HG02981 (cell line): ENCODE measurements around the gene AIRE.
"Not testable (repeated sequence)": the region's sequence is repeated elsewhere in the genome, so short reads cannot be mapped to it uniquely, and the experiment has no call there.

Experiments used
- ATAC-seq: cut with Tn5 transposase; IDR thresholded peaks from one replicate; pipeline ENCODE4 v1.9.1; 2021; ENCODE audit warnings: mild to moderate bottlenecking, moderate library complexity; ENCODE audit not compliant: unreplicated experiment

AIRE gene

GRCh38 chr21:44291078-44291935 is 5.6 kb downstream of the AIRE start:
- no peak for ATAC-seq

- ATAC-seq = no peak
Observed at GRCh38 chr21:44291936-44292811, 6.5 kb downstream of the AIRE start.

- ATAC-seq = no peak
Observed at GRCh38 chr21:44292812-44293195, 7.1 kb downstream of the AIRE start.

- ATAC-seq = no peak
Observed at GRCh38 chr21:44293551-44294231, 8.0 kb downstream of the AIRE start.

- ATAC-seq = no peak
Observed at GRCh38 chr21:44294391-44295162, 8.9 kb downstream of the AIRE start.

- no peak for ATAC-seq
Observed at GRCh38 chr21:44295163-44295573, 9.5 kb downstream of the AIRE start.

GRCh38 chr21:44295646-44296045 is 10.0 kb downstream of the AIRE start:
- no peak for ATAC-seq

GRCh38 chr21:44296103-44296519 is 10.4 kb downstream of the AIRE start:
- ATAC-seq = no peak

- no peak for ATAC-seq
Observed at GRCh38 chr21:44296916-44297315, 11.2 kb downstream of the AIRE start.

- no peak for ATAC-seq
Observed at GRCh38 chr21:44297525-44298290, 12.0 kb downstream of the AIRE start.

- no peak for ATAC-seq
Observed at GRCh38 chr21:44298301-44298700, 12.6 kb downstream of the AIRE start.

- peak; percentile 1 for ATAC-seq
Observed at GRCh38 chr21:44299085-44299457, 13.4 kb downstream of the AIRE start.

GRCh38 chr21:44299458-44300261 is 14.0 kb downstream of the AIRE start, which contains the start of gene PFKL:
PFKL (plus strand) TSS chr21:44300053; CDS start chr21:44300106, 53 bp downstream.
- ATAC-seq = peak; percentile 49

GRCh38 chr21:44300262-44300959 is 14.7 kb downstream of the AIRE start:
- peak; percentile 25 for ATAC-seq

GRCh38 chr21:44301141-44301540 is 15.5 kb downstream of the AIRE start:
- no peak for ATAC-seq

GRCh38 chr21:44301961-44302406 is 16.3 kb downstream of the AIRE start:
- no peak for ATAC-seq

- not testable (repeated sequence) for ATAC-seq
Observed at GRCh38 chr21:44302573-44303401, 17.1 kb downstream of the AIRE start.
